CD14-positive monocyte (primary cell): ENCODE results near the gene C3orf20. TPM values are rescaled to one million over a fixed set of nuclear protein-coding genes. Genes with fewer than 3 reads are reported as not detected.

Source experiments
- DNase-seq, 3 donors: peaks; one replicate each; pipeline ENCODE4 v3.0.0-alpha.2; 2011 to 2022
- H2AFZ ChIP-seq: 2 replicates; pipeline ENCODE4 v1.6.0; 2012; ENCODE audit warnings: mild to moderate bottlenecking, low read depth, low read length, inconsistent platforms; ENCODE audit not compliant: insufficient read depth, poor library complexity, severe bottlenecking
- H3K27ac ChIP-seq, 2 donors: 1 replicate in 1 of 2; 2 replicates in 1 of 2; pipeline ENCODE4 v1.5.1; 2012 to 2013; ENCODE audit warnings: low read length in 2 of 2, control low read depth in 1 of 2, inconsistent platforms in 1 of 2, low read depth in 1 of 2, mild to moderate bottlenecking in 1 of 2
- H3K27me3 ChIP-seq, 2 donors: one replicate each; pipeline versions ENCODE4 v1.6.0 to v1.6.1; 2011 to 2013; ENCODE audit warnings: low read length in 2 of 2; ENCODE audit not compliant: control insufficient read depth in 2 of 2, insufficient read depth in 2 of 2
- H3K36me3 ChIP-seq, 2 donors: replicated peaks in 1 of 2; 1 replicate in 1 of 2; 2 replicates in 1 of 2; pipeline versions ENCODE4 v1.5.1 to v1.6.1; 2012 to 2013; ENCODE audit warnings: low read length in 2 of 2, control low read depth in 1 of 2, inconsistent platforms in 1 of 2, mild to moderate bottlenecking in 1 of 2; ENCODE audit not compliant: insufficient read depth in 2 of 2, control insufficient read depth in 1 of 2
- H3K4me1 ChIP-seq, 2 donors: 1 replicate in 1 of 2; 2 replicates in 1 of 2; pipeline versions ENCODE4 v1.5.1 to v1.6.1; 2012 to 2013; ENCODE audit warnings: low read length in 2 of 2, control low read depth in 1 of 2, inconsistent platforms in 1 of 2, mild to moderate bottlenecking in 1 of 2, moderate library complexity in 1 of 2; ENCODE audit not compliant: insufficient read depth in 2 of 2, control insufficient read depth in 1 of 2
- H3K4me2 ChIP-seq: replicated peaks from 2 replicates; pipeline ENCODE3; 2012; ENCODE audit warnings: low read length, moderate library complexity, mild to moderate bottlenecking; ENCODE audit not compliant: poor library complexity, severe bottlenecking; ENCODE audit errors: extremely low read depth
- H3K4me3 ChIP-seq, 3 experiments: fragments of 200-600 bp in 1 of 3; sonication (generic) in 1 of 3; replicated peaks in 1 of 3; 1 replicate in 2 of 3; 2 replicates in 1 of 3; pipeline ENCODE4 v1.5.1; 2011 to 2013; ENCODE audit warnings: low read length in 3 of 3, mild to moderate bottlenecking in 3 of 3, control low read depth in 2 of 3, low read depth in 2 of 3, inconsistent platforms in 1 of 3, moderate library complexity in 1 of 3
- H3K79me2 ChIP-seq: 2 replicates; pipeline ENCODE4 v1.6.0; 2012; ENCODE audit warnings: mild to moderate bottlenecking, control low read depth, inconsistent platforms, low read length, moderate library complexity; ENCODE audit not compliant: insufficient read depth
- H3K9ac ChIP-seq: 2 replicates; pipeline ENCODE4 v1.6.0; 2017; ENCODE audit warnings: low read length, mild to moderate bottlenecking; ENCODE audit not compliant: insufficient read depth, poor library complexity, severe bottlenecking
- H3K9me3 ChIP-seq, 2 donors: replicated peaks in 1 of 2; 1 replicate in 1 of 2; 2 replicates in 1 of 2; pipeline versions ENCODE4 v1.5.1 to v1.6.1; 2012 to 2013; ENCODE audit warnings: low read length in 2 of 2, control low read depth in 1 of 2; ENCODE audit not compliant: control insufficient read depth in 1 of 2, insufficient read depth in 1 of 2
- H4K20me1 ChIP-seq: 2 replicates; pipeline ENCODE4 v1.6.0; 2012; ENCODE audit warnings: mild to moderate bottlenecking, low read length, control low read depth, moderate library complexity; ENCODE audit not compliant: insufficient read depth
- H3K27ac Mint-ChIP-seq, 7 donors: one replicate each; pipeline ENCODE4 v1.8.0; 2020; ENCODE audit warnings: mild to moderate bottlenecking in 7 of 7, mixed read lengths in 7 of 7, moderate library complexity in 6 of 7, inconsistent platforms in 2 of 7
- H3K27me3 Mint-ChIP-seq, 3 donors: one replicate each; pipeline ENCODE4 v1.8.0; 2021 to 2022; ENCODE audit warnings: low read depth in 3 of 3, mild to moderate bottlenecking in 3 of 3, mixed read lengths in 3 of 3, moderate library complexity in 3 of 3, inconsistent platforms in 1 of 3
- H3K36me3 Mint-ChIP-seq, 2 donors: one replicate each; pipeline ENCODE4 v1.8.0; 2020; ENCODE audit warnings: mixed read lengths in 2 of 2, inconsistent platforms in 1 of 2, mild to moderate bottlenecking in 1 of 2
- H3K4me1 Mint-ChIP-seq: one replicate; pipeline ENCODE4 v1.8.0; 2020; ENCODE audit warnings: mild to moderate bottlenecking, mixed read lengths
- H3K4me3 Mint-ChIP-seq, 2 donors: one replicate each; pipeline ENCODE4 v1.8.0; 2020; ENCODE audit warnings: mild to moderate bottlenecking in 2 of 2, mixed read lengths in 2 of 2, moderate library complexity in 1 of 2
- H3K9me3 Mint-ChIP-seq, 7 donors: one replicate each; pipeline ENCODE4 v1.8.0; 2020 to 2022; ENCODE audit warnings: mixed read lengths in 7 of 7, mild to moderate bottlenecking in 6 of 7, moderate library complexity in 6 of 7, inconsistent platforms in 2 of 7
- CTCF ChIP-seq: fragments of 200-600 bp; IDR thresholded peaks from one replicate; pipeline ENCODE4 v1.8.0; 2022; ENCODE audit warnings: antibody characterized with exemption, mild to moderate bottlenecking
- whole genome bisulfite sequencing: methylation state at CpG from one replicate; pipeline ENCODE4 v1.1.5; 2013; ENCODE audit warnings: missing lambda C conversion rate; ENCODE audit not compliant: insufficient coverage; 5-methylcytosine and 5-hydroxymethylcytosine counted together
- intact Hi-C, 2 donors: fragments of 100-400 bp; cut with micrococcal nuclease; formaldehyde crosslinking; loops; one replicate each; pipeline versions ENCODE4 v1.15.0 to v1.15.1; 2023
- polyA plus RNA-seq, 3 donors: library from polyadenylated mRNA; depleted of rRNA in 1 of 3; unstranded in 2 of 3; stranded (reverse) in 1 of 3; fragments of 300-500 nt in 2 of 3; fragments of >200 nt in 1 of 3; fragmentation: Illumina TruSeq in 2 of 3; gene quantifications; 1 replicate in 2 of 3; 2 replicates in 1 of 3; pipeline ENCODE4 v1.2.3, GENCODE V29; 2012 to 2021

C3orf20 gene
- polyA plus RNA-seq, 3 donors = 0.11 TPM; not detected in 2

GRCh38 chr3:14740983-14741382 is 66.0 kb downstream of the C3orf20 start:
- H3K27ac Mint-ChIP-seq = no peak overlapping the region
- Histone ChIP-seq H3K9me3 (peaks cover 0 to 4% of the 10 kb centered on the region in 2 donors), H3K4me1 (no peaks in the 10 kb centered on the region), H3K36me3 (no peaks in the 10 kb centered on the region), H3K79me2 (no peaks in the 10 kb centered on the region), H4K20me1 (no peaks in the 10 kb centered on the region), H3K27ac (no peak overlapping the region), H3K4me2 (no peak overlapping the region), H3K9ac (no peak overlapping the region), H3K4me3 (no peak overlapping the region), H3K27me3 (no peaks in the 10 kb centered on the region), H2AFZ (no peak overlapping the region)
- H3K4me3 Mint-ChIP-seq = no peak overlapping the region
- no peaks in the 10 kb centered on the region for H3K4me1 Mint-ChIP-seq
- intact Hi-C loops = no loop called here
- H3K9me3 Mint-ChIP-seq = peaks cover 2 to 16% (median 7%) of the 10 kb centered on the region in 7 donors
- peaks cover 1 to 9% (median 4%) of the 10 kb centered on the region in 3 donors for H3K27me3 Mint-ChIP-seq
- TF ChIP-seq CTCF = no peak
- no peaks in the 10 kb centered on the region for H3K36me3 Mint-ChIP-seq
- no peak for DNase-seq
- WGBS = 88% methylated on average over 4 of the region's 5 CpGs

GRCh38 chr3:14741510-14741909 is 66.6 kb downstream of the C3orf20 start:
- H3K9me3 ChIP-seq = peaks cover 0 to 4% of the 10 kb centered on the region in 2 donors
- H3K4me2 ChIP-seq = no peak overlapping the region
- no CpG with 5 or more reads among the region's 2 CpGs for whole genome bisulfite sequencing
- Mint-ChIP-seq H3K4me1 (no peaks in the 10 kb centered on the region), H3K27ac (no peak overlapping the region), H3K27me3 (peaks cover 1 to 9% (median 2%) of the 10 kb centered on the region in 3 donors), H3K36me3 (no peaks in the 10 kb centered on the region), H3K9me3 (peaks cover 2 to 16% (median 7%) of the 10 kb centered on the region in 7 donors), H3K4me3 (no peak overlapping the region)
- H3K27ac ChIP-seq = no peak overlapping the region
- intact Hi-C loops = no loop called here
- no peak for DNase-seq
- H3K4me3 ChIP-seq = no peak overlapping the region
- H4K20me1 ChIP-seq = no peaks in the 10 kb centered on the region
- H3K36me3 ChIP-seq = no peaks in the 10 kb centered on the region
- H2AFZ ChIP-seq = no peak overlapping the region
- no peak for TF ChIP-seq CTCF
- no peaks in the 10 kb centered on the region for H3K27me3 ChIP-seq
- H3K9ac ChIP-seq = no peak overlapping the region
- no peaks in the 10 kb centered on the region for H3K79me2 ChIP-seq
- no peaks in the 10 kb centered on the region for H3K4me1 ChIP-seq
